ENCODE measurements around the gene TSPAN12. TPM values are rescaled to one million over a fixed set of nuclear protein-coding genes. Genes with fewer than 3 reads are reported as not detected.

Gene TSPAN12
- total RNA-seq, 1 experiment from 2014 or later = not detected

DNA sequence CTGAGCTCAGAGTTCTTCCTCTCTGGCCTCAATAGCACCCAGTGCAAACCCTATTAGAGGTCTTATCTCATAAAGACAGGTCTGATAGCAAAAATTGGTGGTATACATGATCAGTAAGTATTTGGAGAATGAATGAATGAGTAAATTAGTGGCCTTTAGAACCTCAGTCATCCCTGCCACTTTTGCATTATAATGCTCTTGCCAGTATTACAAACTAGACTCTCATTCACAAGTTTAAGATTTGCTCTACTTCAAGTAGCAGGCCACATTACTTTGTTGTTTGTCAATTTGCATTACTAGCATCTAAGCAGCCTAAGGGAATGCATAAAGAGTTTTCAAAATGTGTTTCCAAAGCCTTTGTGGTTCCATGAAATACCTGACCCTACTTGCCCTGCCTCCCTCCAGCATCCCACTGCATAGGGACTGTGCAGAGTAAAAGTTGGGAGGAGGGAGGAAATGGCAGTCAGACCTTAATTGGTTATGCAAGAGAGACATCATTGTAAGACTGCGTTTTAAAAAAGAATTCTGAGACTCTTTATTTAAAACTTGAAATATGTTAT is 21.3 kb downstream of the TSPAN12 start:
- no peak for DNase-seq
- no peaks in the 10 kb centered on the region for H3K27me3 ChIP-seq (ENCODE audit: low read length)
- H2AFZ ChIP-seq (ENCODE audit: low read length) = no peak overlapping the region
- no peaks in the 10 kb centered on the region for H4K20me1 ChIP-seq (ENCODE audit: insufficient read depth, low read depth, low read length)
- no peaks in the 10 kb centered on the region for H3K9me3 ChIP-seq (ENCODE audit: low read length)
- no peaks in the 10 kb centered on the region for H3K9me2 ChIP-seq (replicated peaks; ENCODE audit: insufficient read depth, low read length)
- H3K79me2 ChIP-seq (ENCODE audit: low read length) = no peaks in the 10 kb centered on the region
- no peak overlapping the region for H3K9ac ChIP-seq (ENCODE audit: low read length)
- no peaks in the 10 kb centered on the region for H3K4me1 ChIP-seq (ENCODE audit: low read length)
- no peak overlapping the region for H3K4me2 ChIP-seq (ENCODE audit: low read depth, low read length, poor library complexity, severe bottlenecking)
- no peaks in the 10 kb centered on the region for H3K36me3 ChIP-seq (ENCODE audit: insufficient read depth, low read length)
- no peak overlapping the region for H3K4me3 ChIP-seq (ENCODE audit: low read length)
- no peak overlapping the region for H3K27ac ChIP-seq (ENCODE audit: low read length)

DNA sequence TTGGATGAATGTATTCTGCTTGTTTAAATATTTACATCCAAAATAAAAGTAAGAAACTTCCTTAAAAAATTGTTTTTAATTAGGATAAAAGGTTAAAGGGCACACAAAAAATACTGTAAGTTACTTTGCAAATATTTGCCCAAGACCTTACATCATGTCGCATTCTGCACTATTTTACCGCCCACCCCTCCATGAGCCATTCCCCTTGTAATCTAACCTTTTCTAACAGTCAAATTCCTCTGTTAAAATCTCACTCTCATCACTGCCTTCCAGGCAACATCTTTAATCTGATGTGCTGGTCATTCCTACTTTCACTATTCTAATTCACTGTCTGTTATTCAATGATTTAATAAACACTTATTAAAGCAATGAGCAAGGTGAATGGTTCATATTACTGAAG is 23.2 kb downstream of the TSPAN12 start:
- Histone ChIP-seq H3K9me3 (ENCODE audit: low read length) (no peaks in the 10 kb centered on the region), H2AFZ (ENCODE audit: low read length) (no peak overlapping the region), H3K9me2 (replicated peaks; ENCODE audit: insufficient read depth, low read length) (no peaks in the 10 kb centered on the region), H3K79me2 (ENCODE audit: low read length) (no peaks in the 10 kb centered on the region), H3K4me2 (ENCODE audit: low read depth, low read length, poor library complexity, severe bottlenecking) (no peak overlapping the region), H4K20me1 (ENCODE audit: insufficient read depth, low read depth, low read length) (no peaks in the 10 kb centered on the region), H3K9ac (ENCODE audit: low read length) (no peak overlapping the region), H3K27me3 (ENCODE audit: low read length) (no peaks in the 10 kb centered on the region), H3K36me3 (ENCODE audit: insufficient read depth, low read length) (no peaks in the 10 kb centered on the region), H3K4me3 (ENCODE audit: low read length) (no peak overlapping the region), H3K4me1 (ENCODE audit: low read length) (no peaks in the 10 kb centered on the region), H3K27ac (ENCODE audit: low read length) (no peak overlapping the region)
- DNase-seq = no peak

DNA sequence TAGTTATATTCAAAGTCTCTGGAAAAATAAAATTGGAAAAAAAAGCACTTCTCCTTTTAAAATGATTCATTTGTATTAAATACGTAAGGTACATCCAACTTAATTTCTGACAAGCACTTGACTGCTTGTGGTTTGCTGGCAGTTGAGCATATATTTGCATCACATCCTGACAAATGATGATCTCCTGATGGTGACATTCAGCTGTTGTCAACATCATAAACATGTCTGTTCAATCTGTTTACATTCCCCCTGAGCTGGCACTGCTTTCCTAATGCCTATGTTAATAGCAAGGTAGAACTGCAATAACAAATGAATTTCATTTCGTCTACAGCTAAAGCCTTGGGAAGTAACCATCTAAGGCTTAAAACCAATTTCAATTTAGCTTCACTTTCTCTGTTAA is 24.4 kb downstream of the TSPAN12 start:
- Histone ChIP-seq H3K9ac (ENCODE audit: low read length) (no peak overlapping the region), H4K20me1 (ENCODE audit: insufficient read depth, low read depth, low read length) (no peaks in the 10 kb centered on the region), H3K27ac (ENCODE audit: low read length) (no peak overlapping the region), H3K4me3 (ENCODE audit: low read length) (no peak overlapping the region), H2AFZ (ENCODE audit: low read length) (no peak overlapping the region), H3K27me3 (ENCODE audit: low read length) (no peaks in the 10 kb centered on the region), H3K4me2 (ENCODE audit: low read depth, low read length, poor library complexity, severe bottlenecking) (no peak overlapping the region), H3K36me3 (ENCODE audit: insufficient read depth, low read length) (no peaks in the 10 kb centered on the region), H3K79me2 (ENCODE audit: low read length) (no peaks in the 10 kb centered on the region), H3K9me3 (ENCODE audit: low read length) (no peaks in the 10 kb centered on the region), H3K9me2 (replicated peaks; ENCODE audit: insufficient read depth, low read length) (no peaks in the 10 kb centered on the region), H3K4me1 (ENCODE audit: low read length) (no peaks in the 10 kb centered on the region)
- no peak for DNase-seq

DNA sequence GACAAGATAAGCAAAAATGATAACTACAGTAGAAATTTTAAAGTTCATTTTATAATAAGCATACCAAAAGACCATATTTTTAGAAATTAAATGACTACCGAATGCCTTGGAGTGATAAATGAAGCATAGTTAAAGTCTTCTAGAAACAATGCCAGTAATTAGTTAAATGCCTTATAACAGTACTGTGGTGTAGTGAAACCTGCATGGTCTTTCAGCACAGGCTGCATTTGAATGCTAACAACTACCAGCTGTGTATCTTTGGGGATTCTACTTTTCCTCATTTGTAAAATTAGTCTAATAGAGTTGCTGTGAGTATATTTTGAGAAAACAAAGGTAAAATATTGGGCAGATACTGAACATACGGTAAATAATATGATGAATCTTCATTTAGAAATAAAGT is 25.1 kb downstream of the TSPAN12 start:
- H3K27me3 ChIP-seq (ENCODE audit: low read length) = no peaks in the 10 kb centered on the region
- no peak overlapping the region for H3K4me2 ChIP-seq (ENCODE audit: low read depth, low read length, poor library complexity, severe bottlenecking)
- H3K4me1 ChIP-seq (ENCODE audit: low read length) = no peaks in the 10 kb centered on the region
- no peak overlapping the region for H3K4me3 ChIP-seq (ENCODE audit: low read length)
- DNase-seq = no peak
- no peaks in the 10 kb centered on the region for H4K20me1 ChIP-seq (ENCODE audit: insufficient read depth, low read depth, low read length)
- no peaks in the 10 kb centered on the region for H3K79me2 ChIP-seq (ENCODE audit: low read length)
- H3K27ac ChIP-seq (ENCODE audit: low read length) = no peak overlapping the region
- no peaks in the 10 kb centered on the region for H3K36me3 ChIP-seq (ENCODE audit: insufficient read depth, low read length)
- no peaks in the 10 kb centered on the region for H3K9me3 ChIP-seq (ENCODE audit: low read length)
- no peak overlapping the region for H2AFZ ChIP-seq (ENCODE audit: low read length)
- H3K9ac ChIP-seq (ENCODE audit: low read length) = no peak overlapping the region
- no peaks in the 10 kb centered on the region for H3K9me2 ChIP-seq (replicated peaks; ENCODE audit: insufficient read depth, low read length)

DNA sequence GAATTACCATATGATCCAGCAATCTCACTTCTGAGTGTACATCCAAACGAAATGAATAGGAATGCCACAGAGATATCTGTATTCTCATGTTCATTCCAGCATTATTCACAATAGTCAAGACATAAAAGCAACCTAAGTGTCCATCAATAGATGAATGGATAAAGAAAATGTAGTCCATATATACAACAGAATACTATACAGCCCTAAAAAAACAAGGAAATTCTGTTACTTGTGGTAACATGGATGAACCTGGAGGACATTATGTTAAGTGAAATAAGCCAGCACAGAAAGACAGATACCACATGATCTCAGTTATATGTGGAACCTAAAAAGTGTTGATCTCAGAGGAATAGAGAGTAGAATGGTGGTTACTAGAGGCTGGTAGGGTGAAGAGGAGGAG is 26.7 kb downstream of the TSPAN12 start:
- H4K20me1 ChIP-seq (ENCODE audit: insufficient read depth, low read depth, low read length) = no peaks in the 10 kb centered on the region
- H3K4me1 ChIP-seq (ENCODE audit: low read length) = no peaks in the 10 kb centered on the region
- H3K79me2 ChIP-seq (ENCODE audit: low read length) = no peaks in the 10 kb centered on the region
- H3K4me3 ChIP-seq (ENCODE audit: low read length) = no peak overlapping the region
- no peaks in the 10 kb centered on the region for H3K9me2 ChIP-seq (replicated peaks; ENCODE audit: insufficient read depth, low read length)
- H3K27ac ChIP-seq (ENCODE audit: low read length) = no peak overlapping the region
- H3K27me3 ChIP-seq (ENCODE audit: low read length) = no peaks in the 10 kb centered on the region
- H3K36me3 ChIP-seq (ENCODE audit: insufficient read depth, low read length) = no peaks in the 10 kb centered on the region
- no peak for DNase-seq
- H3K9ac ChIP-seq (ENCODE audit: low read length) = no peak overlapping the region
- H3K9me3 ChIP-seq (ENCODE audit: low read length) = no peaks in the 10 kb centered on the region
- no peak overlapping the region for H2AFZ ChIP-seq (ENCODE audit: low read length)
- H3K4me2 ChIP-seq (ENCODE audit: low read depth, low read length, poor library complexity, severe bottlenecking) = no peak overlapping the region

DNA sequence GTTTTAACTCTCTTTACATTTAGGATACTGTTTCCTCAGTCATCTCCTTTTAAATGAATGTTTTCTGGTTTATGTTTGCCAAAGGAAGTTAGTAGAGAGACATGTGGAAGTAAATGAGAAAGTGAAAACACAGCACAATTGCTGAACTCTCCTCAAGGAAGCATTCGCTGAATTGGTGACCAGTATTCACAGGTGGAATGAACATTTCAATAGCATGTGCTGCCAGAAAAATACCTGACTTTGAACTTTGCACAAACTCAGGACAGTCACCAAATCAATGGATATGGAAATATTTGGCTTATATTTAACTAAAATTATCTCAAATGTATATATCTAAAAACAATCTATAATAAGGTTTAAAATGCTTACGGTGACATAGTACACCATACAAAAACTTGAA is 28.5 kb downstream of the TSPAN12 start:
- Histone ChIP-seq H2AFZ (ENCODE audit: low read length) (no peak overlapping the region), H3K4me3 (ENCODE audit: low read length) (no peak overlapping the region), H3K36me3 (ENCODE audit: insufficient read depth, low read length) (no peaks in the 10 kb centered on the region), H3K9ac (ENCODE audit: low read length) (no peak overlapping the region), H3K4me1 (ENCODE audit: low read length) (no peaks in the 10 kb centered on the region), H3K79me2 (ENCODE audit: low read length) (no peaks in the 10 kb centered on the region), H3K27ac (ENCODE audit: low read length) (no peak overlapping the region), H3K4me2 (ENCODE audit: low read depth, low read length, poor library complexity, severe bottlenecking) (no peak overlapping the region), H3K9me3 (ENCODE audit: low read length) (no peaks in the 10 kb centered on the region), H3K27me3 (ENCODE audit: low read length) (no peaks in the 10 kb centered on the region), H3K9me2 (replicated peaks; ENCODE audit: insufficient read depth, low read length) (no peaks in the 10 kb centered on the region), H4K20me1 (ENCODE audit: insufficient read depth, low read depth, low read length) (no peaks in the 10 kb centered on the region)
- DNase-seq = no peak

DNA sequence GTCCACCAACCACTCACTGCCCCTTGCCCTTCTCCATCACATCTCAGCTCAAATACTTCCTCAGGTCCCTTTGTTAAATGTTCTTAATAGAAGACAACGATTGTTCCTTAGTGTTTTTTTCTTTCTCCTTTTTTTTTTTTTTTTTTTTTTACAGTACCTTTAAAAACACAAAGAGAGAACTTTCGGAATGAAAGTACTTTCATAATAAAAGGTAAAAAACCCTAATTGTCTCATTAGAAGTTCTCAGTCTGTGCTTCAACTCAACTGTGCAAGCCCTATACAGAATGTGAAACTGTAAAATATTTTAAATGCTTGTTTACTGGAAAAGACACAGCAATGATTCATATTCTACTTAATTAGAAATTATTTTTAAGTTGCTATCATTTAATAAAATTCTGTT is 29.4 kb downstream of the TSPAN12 start:
- no peaks in the 10 kb centered on the region for H3K79me2 ChIP-seq (ENCODE audit: low read length)
- no peak for DNase-seq
- no peak overlapping the region for H2AFZ ChIP-seq (ENCODE audit: low read length)
- no peak overlapping the region for H3K9ac ChIP-seq (ENCODE audit: low read length)
- H3K36me3 ChIP-seq (ENCODE audit: insufficient read depth, low read length) = no peaks in the 10 kb centered on the region
- H3K9me2 ChIP-seq (replicated peaks; ENCODE audit: insufficient read depth, low read length) = no peaks in the 10 kb centered on the region
- no peaks in the 10 kb centered on the region for H3K27me3 ChIP-seq (ENCODE audit: low read length)
- H3K4me3 ChIP-seq (ENCODE audit: low read length) = no peak overlapping the region
- no peak overlapping the region for H3K4me2 ChIP-seq (ENCODE audit: low read depth, low read length, poor library complexity, severe bottlenecking)
- H3K9me3 ChIP-seq (ENCODE audit: low read length) = no peaks in the 10 kb centered on the region
- H3K4me1 ChIP-seq (ENCODE audit: low read length) = no peaks in the 10 kb centered on the region
- H4K20me1 ChIP-seq (ENCODE audit: insufficient read depth, low read depth, low read length) = no peaks in the 10 kb centered on the region
- no peak overlapping the region for H3K27ac ChIP-seq (ENCODE audit: low read length)

DNA sequence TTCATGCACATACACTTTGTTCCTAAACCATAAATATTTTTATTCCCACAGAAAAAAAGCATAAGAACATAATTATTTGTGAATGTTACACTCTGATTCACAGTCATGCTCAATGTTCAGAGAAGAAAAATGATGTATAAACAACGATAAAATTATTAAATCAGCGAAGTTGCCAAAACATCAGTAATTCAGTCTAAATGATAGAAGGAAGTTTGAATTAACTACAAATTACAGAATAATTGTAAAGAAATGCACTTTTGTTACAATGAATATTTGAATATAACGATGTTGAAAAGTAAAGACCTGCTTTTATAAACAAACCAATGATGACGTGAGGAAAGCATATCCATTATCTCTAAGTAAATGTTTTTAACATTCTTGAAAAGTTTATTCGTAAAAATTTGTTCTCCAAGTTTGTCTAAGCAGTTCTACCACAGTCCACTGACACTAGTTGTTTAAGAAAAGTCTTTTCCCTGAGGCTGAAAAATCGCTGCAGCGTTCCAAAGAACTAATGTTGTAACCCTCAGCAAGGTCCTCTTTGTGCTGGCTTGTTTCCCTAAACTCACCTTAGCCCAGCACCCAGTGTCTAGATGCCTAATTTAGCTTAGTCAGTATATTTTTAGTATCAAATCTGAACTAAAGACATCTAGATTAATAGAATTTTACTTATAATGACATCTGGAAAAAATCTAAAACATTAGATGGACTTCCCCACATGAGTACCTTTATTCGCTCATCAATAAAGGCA is 30.4 kb downstream of the TSPAN12 start:
- H3K36me3 ChIP-seq (ENCODE audit: insufficient read depth, low read length) = no peaks in the 10 kb centered on the region

More for the DNA sequence above, 30.4 kb downstream of the TSPAN12 start:
- Histone ChIP-seq H3K9me3 (ENCODE audit: low read length) (no peaks in the 10 kb centered on the region), H3K4me3 (ENCODE audit: low read length) (no peak overlapping the region), H3K27me3 (ENCODE audit: low read length) (no peaks in the 10 kb centered on the region), H4K20me1 (ENCODE audit: insufficient read depth, low read depth, low read length) (no peaks in the 10 kb centered on the region), H3K9me2 (replicated peaks; ENCODE audit: insufficient read depth, low read length) (no peaks in the 10 kb centered on the region), H3K27ac (ENCODE audit: low read length) (no peak overlapping the region), H3K4me2 (ENCODE audit: low read depth, low read length, poor library complexity, severe bottlenecking) (no peak overlapping the region), H3K9ac (ENCODE audit: low read length) (no peak overlapping the region), H3K4me1 (ENCODE audit: low read length) (no peaks in the 10 kb centered on the region), H2AFZ (ENCODE audit: low read length) (no peak overlapping the region), H3K79me2 (ENCODE audit: low read length) (no peaks in the 10 kb centered on the region)
- DNase-seq = no peak

All from Karpas-422 (cell line).